ENCODE results near the gene IFT172.

IFT172 gene

DNA sequence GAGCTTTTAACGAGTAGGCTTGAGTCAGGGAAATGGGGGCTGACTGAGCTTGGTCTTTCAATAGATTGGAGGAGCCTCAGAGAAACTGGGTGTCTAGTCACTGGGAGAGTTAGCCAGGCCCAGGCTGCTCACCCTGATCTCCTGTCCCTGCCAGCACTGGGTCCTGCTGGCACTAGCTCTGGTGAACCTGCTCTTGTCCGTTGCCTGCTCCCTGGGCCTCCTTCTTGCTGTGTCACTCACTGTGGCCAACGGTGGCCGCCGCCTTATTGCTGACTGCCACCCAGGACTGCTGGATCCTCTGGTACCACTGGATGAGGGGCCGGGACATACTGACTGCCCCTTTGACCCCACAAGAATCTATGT, 46.6 kb downstream of the IFT172 start:
- peak overlapping the region; percentile 56 for H3K23ac ChIP-seq (ENCODE audit: low read length)
- H3K79me1 ChIP-seq (ENCODE audit: low read length), result no peaks in the 10 kb centered on the region
- H2BK5ac ChIP-seq (ENCODE audit: low read length), result no peak overlapping the region
- peak overlapping the region; percentile 81 for H3K4me2 ChIP-seq (ENCODE audit: low read length)
- H3K18ac ChIP-seq (ENCODE audit: low read length), result peak overlapping the region; percentile 7
- H3K27me3 ChIP-seq (ENCODE audit: insufficient read depth, low read length, poor library complexity), result no peaks in the 10 kb centered on the region
- H4K8ac ChIP-seq (ENCODE audit: low read depth, low read length), result no peak overlapping the region
- peaks cover 9% of the 10 kb centered on the region for H3K36me3 ChIP-seq (ENCODE audit: control insufficient read depth, insufficient read depth, low read length)
- no peak for DNase-seq
- peaks cover 3% of the 10 kb centered on the region for H3K4me1 ChIP-seq (ENCODE audit: control insufficient read depth, low read depth, low read length)
- no peak overlapping the region for H4K5ac ChIP-seq (ENCODE audit: low read length)
- H2BK15ac ChIP-seq (replicated peaks; ENCODE audit: low read depth), result no peak overlapping the region
- H2BK120ac ChIP-seq (ENCODE audit: low read depth, low read length), result no peak overlapping the region
- no CpG with 5 or more reads among the region's 6 CpGs for WGBS (ENCODE audit: extremely low coverage, insufficient coverage, low lambda C conversion rate)
- no peak overlapping the region for H3K27ac ChIP-seq (ENCODE audit: low read depth, low read length)
- peak overlapping the region; percentile 85 for H3K9ac ChIP-seq (ENCODE audit: low read length)
- peak overlapping the region; percentile 74 for H3K4ac ChIP-seq (ENCODE audit: low read depth, low read length)
- H3K56ac ChIP-seq (ENCODE audit: low read length), result peak overlapping the region; percentile 95
- H3K4me3 ChIP-seq (ENCODE audit: low read length), result peak overlapping the region; percentile 53
- no peaks in the 10 kb centered on the region for H3K79me2 ChIP-seq (ENCODE audit: control insufficient read depth, insufficient read depth, low read length)
- no peak overlapping the region for H2AK5ac ChIP-seq (ENCODE audit: low read length)

DNA sequence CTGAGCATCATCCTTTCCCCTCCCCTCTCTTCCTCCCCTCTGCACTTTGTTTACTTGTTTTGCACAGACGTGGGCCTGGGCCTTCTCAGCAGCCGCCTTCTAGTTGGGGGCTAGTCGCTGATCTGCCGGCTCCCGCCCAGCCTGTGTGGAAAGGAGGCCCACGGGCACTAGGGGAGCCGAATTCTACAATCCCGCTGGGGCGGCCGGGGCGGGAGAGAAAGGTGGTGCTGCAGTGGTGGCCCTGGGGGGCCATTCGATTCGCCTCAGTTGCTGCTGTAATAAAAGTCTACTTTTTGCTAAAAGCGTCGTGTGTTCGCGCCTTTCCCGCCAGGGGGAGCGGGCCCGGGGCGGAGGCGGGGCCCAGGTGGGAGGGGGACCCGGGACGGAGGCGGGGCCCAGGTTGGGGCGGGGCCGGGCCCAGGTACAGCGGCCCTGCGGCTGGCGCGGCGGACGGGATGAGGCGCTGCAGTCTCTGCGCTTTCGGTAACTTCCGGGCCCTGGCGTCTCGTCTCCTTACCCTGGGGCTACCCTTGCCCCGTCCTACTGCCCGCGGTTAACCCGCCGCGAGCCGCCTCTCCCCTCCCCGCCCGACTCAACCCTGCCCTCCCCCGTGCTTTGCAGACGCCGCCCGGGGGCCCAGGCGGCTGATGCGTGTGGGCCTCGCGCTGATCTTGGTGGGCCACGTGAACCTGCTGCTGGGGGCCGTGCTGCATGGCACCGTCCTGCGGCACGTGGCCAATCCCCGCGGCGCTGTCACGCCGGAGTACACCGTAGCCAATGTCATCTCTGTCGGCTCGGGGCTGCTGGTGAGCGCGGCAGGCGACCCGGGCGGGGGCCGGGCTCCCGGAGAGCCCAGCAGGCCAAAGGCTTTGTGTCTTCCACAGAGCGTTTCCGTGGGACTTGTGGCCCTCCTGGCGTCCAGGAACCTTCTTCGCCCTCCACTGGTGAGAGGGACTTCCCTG, 47.3 kb downstream of the IFT172 start, which contains the start of gene KRTCAP3:
Gene KRTCAP3, plus strand, starts transcription at position 424 of the 962 bp plus-strand sequence. Its CDS starts 32 bp downstream, at position 456.
- Histone ChIP-seq H3K4me1 (ENCODE audit: control insufficient read depth, low read depth, low read length) (peaks cover 3% of the 10 kb centered on the region), H3K4me2 (ENCODE audit: low read length) (peak within 1 kb of the TSS; percentile 81), H2BK15ac (replicated peaks; ENCODE audit: low read depth) (no peak within 1 kb of the TSS), H3K4ac (ENCODE audit: low read depth, low read length) (peak within 1 kb of the TSS; percentile 74), H3K56ac (ENCODE audit: low read length) (peak within 1 kb of the TSS; percentile 95), H2AK5ac (ENCODE audit: low read length) (no peak within 1 kb of the TSS), H4K8ac (ENCODE audit: low read depth, low read length) (no peak within 1 kb of the TSS), H3K9ac (ENCODE audit: low read length) (peak within 1 kb of the TSS; percentile 85), H3K23ac (ENCODE audit: low read length) (peak within 1 kb of the TSS; percentile 56), H3K36me3 (ENCODE audit: control insufficient read depth, insufficient read depth, low read length) (peaks cover 9% of the 10 kb centered on the region), H3K79me2 (ENCODE audit: control insufficient read depth, insufficient read depth, low read length) (no peaks in the 10 kb centered on the region), H2BK120ac (ENCODE audit: low read depth, low read length) (no peak within 1 kb of the TSS), H3K79me1 (ENCODE audit: low read length) (no peaks in the 10 kb centered on the region), H2BK5ac (ENCODE audit: low read length) (no peak within 1 kb of the TSS), H3K27ac (ENCODE audit: low read depth, low read length) (no peak within 1 kb of the TSS), H3K18ac (ENCODE audit: low read length) (peak within 1 kb of the TSS; percentile 7), H3K4me3 (ENCODE audit: low read length) (peak within 1 kb of the TSS; percentile 53), H3K27me3 (ENCODE audit: insufficient read depth, low read length, poor library complexity) (no peaks in the 10 kb centered on the region), H4K5ac (ENCODE audit: low read length) (no peak within 1 kb of the TSS)
- WGBS (ENCODE audit: extremely low coverage, insufficient coverage, low lambda C conversion rate), result no CpG with 5 or more reads among the region's 80 CpGs
- peak; percentile 94 for DNase-seq

DNA sequence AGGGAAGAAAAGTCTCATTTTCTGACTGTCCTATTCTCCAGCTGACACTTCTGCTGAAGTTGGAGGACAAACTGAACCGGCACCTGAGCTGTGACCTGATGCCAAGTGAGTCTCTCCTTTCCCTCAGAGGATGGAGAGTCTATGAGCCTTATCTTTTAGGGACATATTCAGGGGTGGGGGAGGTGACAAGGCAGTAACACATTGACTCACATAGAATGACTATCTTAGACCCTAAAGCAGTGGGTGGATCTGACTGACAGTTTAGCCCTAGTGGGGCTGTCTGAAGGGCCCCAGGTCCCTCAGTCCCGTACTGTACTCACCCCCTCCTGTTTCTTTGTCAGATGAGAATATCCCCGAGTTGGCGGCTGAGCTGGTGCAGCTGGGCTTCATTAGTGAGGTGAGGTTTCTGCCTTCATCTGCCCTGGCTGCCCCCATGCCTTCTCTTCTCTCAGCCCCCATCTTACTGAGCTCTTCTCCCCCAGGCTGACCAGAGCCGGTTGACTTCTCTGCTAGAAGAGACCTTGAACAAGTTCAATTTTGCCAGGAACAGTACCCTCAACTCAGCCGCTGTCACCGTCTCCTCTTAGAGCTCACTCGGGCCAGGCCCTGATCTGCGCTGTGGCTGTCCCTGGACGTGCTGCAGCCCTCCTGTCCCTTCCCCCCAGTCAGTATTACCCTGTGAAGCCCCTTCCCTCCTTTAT, 48.2 kb downstream of the IFT172 start:
- Histone ChIP-seq H3K23ac (ENCODE audit: low read length) (no peak overlapping the region), H3K79me2 (ENCODE audit: control insufficient read depth, insufficient read depth, low read length) (no peaks in the 10 kb centered on the region), H3K9ac (ENCODE audit: low read length) (peak overlapping the region; percentile 40), H4K5ac (ENCODE audit: low read length) (no peak overlapping the region), H3K79me1 (ENCODE audit: low read length) (no peaks in the 10 kb centered on the region), H3K27ac (ENCODE audit: low read depth, low read length) (no peak overlapping the region), H3K4me3 (ENCODE audit: low read length) (no peak overlapping the region), H3K4me2 (ENCODE audit: low read length) (no peak overlapping the region), H2BK5ac (ENCODE audit: low read length) (no peak overlapping the region), H3K4ac (ENCODE audit: low read depth, low read length) (no peak overlapping the region), H2BK15ac (replicated peaks; ENCODE audit: low read depth) (no peak overlapping the region), H2AK5ac (ENCODE audit: low read length) (no peak overlapping the region), H2BK120ac (ENCODE audit: low read depth, low read length) (no peak overlapping the region), H3K36me3 (ENCODE audit: control insufficient read depth, insufficient read depth, low read length) (peaks cover 9% of the 10 kb centered on the region), H4K8ac (ENCODE audit: low read depth, low read length) (no peak overlapping the region), H3K18ac (ENCODE audit: low read length) (no peak overlapping the region), H3K27me3 (ENCODE audit: insufficient read depth, low read length, poor library complexity) (no peaks in the 10 kb centered on the region), H3K4me1 (ENCODE audit: control insufficient read depth, low read depth, low read length) (peaks cover 3% of the 10 kb centered on the region), H3K56ac (ENCODE audit: low read length) (peak overlapping the region; percentile 83)
- no CpG with 5 or more reads among the region's 10 CpGs for WGBS (ENCODE audit: extremely low coverage, insufficient coverage, low lambda C conversion rate)
- no peak for DNase-seq

DNA sequence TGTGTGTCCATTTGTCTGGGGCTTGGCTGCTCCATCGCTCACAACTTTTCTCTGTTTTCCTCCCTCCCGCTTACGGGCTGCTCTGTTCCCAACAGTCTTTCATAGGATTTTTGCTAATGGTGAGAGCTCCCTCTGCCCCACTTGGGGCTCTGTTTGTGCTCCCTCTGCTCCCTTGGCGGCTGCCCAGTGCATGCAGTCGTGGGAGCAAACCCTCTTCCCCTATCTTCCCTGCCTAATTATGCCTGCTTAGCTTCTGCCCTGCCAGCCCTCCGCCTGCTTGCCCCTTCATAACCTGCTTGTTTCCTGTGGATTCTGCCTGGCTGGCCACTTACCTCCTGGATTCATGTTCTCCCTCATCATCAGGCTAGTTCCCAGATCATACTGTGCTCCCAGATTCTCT, 53.9 kb downstream of the IFT172 start:
- Histone ChIP-seq H2AK5ac (ENCODE audit: low read length) (no peak overlapping the region), H2BK120ac (ENCODE audit: low read depth, low read length) (no peak overlapping the region), H3K23ac (ENCODE audit: low read length) (no peak overlapping the region), H4K8ac (ENCODE audit: low read depth, low read length) (no peak overlapping the region), H3K79me1 (ENCODE audit: low read length) (peaks cover 3% of the 10 kb centered on the region), H3K4ac (ENCODE audit: low read depth, low read length) (no peak overlapping the region), H3K4me2 (ENCODE audit: low read length) (no peak overlapping the region), H3K9ac (ENCODE audit: low read length) (no peak overlapping the region), H4K5ac (ENCODE audit: low read length) (no peak overlapping the region), H3K56ac (ENCODE audit: low read length) (no peak overlapping the region), H2BK15ac (replicated peaks; ENCODE audit: low read depth) (no peak overlapping the region), H3K36me3 (ENCODE audit: control insufficient read depth, insufficient read depth, low read length) (peaks cover 15% of the 10 kb centered on the region), H2BK5ac (ENCODE audit: low read length) (no peak overlapping the region), H3K27me3 (ENCODE audit: insufficient read depth, low read length, poor library complexity) (no peaks in the 10 kb centered on the region), H3K18ac (ENCODE audit: low read length) (no peak overlapping the region), H3K4me3 (ENCODE audit: low read length) (no peak overlapping the region), H3K27ac (ENCODE audit: low read depth, low read length) (no peak overlapping the region), H3K79me2 (ENCODE audit: control insufficient read depth, insufficient read depth, low read length) (peaks cover 14% of the 10 kb centered on the region), H3K4me1 (ENCODE audit: control insufficient read depth, low read depth, low read length) (no peaks in the 10 kb centered on the region)
- WGBS (ENCODE audit: extremely low coverage, insufficient coverage, low lambda C conversion rate), result no CpG with 5 or more reads among the region's 6 CpGs
- DNase-seq, result no peak

DNA sequence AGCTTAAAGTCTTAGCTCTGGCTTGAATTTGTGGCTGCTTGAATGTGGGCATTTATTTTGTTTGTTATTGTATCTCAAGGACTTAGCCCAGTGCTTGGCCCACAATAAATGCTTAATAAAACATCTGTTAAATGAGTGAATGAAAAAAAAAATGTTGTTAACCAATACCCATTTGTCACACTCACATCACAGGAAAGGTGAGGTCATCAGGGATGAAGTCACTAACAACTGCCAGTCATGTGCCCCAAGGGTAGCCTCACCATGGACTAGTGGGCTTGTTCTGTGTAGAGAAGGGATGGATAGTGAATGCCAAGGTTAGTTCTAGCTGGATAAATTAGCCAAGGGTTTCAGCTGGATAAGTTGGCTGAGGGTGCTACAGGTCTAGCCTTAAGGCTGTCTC, 58.1 kb downstream of the IFT172 start:
- H3K36me3 ChIP-seq (ENCODE audit: control insufficient read depth, insufficient read depth, low read length), result peaks cover 11% of the 10 kb centered on the region
- H2AK5ac ChIP-seq (ENCODE audit: low read length), result no peak overlapping the region
- no peak overlapping the region for H3K4ac ChIP-seq (ENCODE audit: low read depth, low read length)
- peaks cover 28% of the 10 kb centered on the region for H3K79me2 ChIP-seq (ENCODE audit: control insufficient read depth, insufficient read depth, low read length)
- no peak overlapping the region for H2BK15ac ChIP-seq (replicated peaks; ENCODE audit: low read depth)
- peak; percentile 79 for DNase-seq
- H3K18ac ChIP-seq (ENCODE audit: low read length), result no peak overlapping the region
- no peak overlapping the region for H3K56ac ChIP-seq (ENCODE audit: low read length)
- H3K23ac ChIP-seq (ENCODE audit: low read length), result no peak overlapping the region
- H3K9ac ChIP-seq (ENCODE audit: low read length), result no peak overlapping the region
- H2BK120ac ChIP-seq (ENCODE audit: low read depth, low read length), result no peak overlapping the region
- H4K8ac ChIP-seq (ENCODE audit: low read depth, low read length), result no peak overlapping the region
- H3K4me1 ChIP-seq (ENCODE audit: control insufficient read depth, low read depth, low read length), result peaks cover 2% of the 10 kb centered on the region
- no peak overlapping the region for H3K27ac ChIP-seq (ENCODE audit: low read depth, low read length)
- no peak overlapping the region for H4K5ac ChIP-seq (ENCODE audit: low read length)
- no peak overlapping the region for H2BK5ac ChIP-seq (ENCODE audit: low read length)
- H3K4me2 ChIP-seq (ENCODE audit: low read length), result no peak overlapping the region
- H3K79me1 ChIP-seq (ENCODE audit: low read length), result peaks cover 5% of the 10 kb centered on the region
- no peak overlapping the region for H3K4me3 ChIP-seq (ENCODE audit: low read length)
- H3K27me3 ChIP-seq (ENCODE audit: insufficient read depth, low read length, poor library complexity), result no peaks in the 10 kb centered on the region
